MCF 10A (cell line): ENCODE measurements around the gene GBA3. TPM values are rescaled to one million over a fixed set of nuclear protein-coding genes. Genes with fewer than 3 reads are reported as not detected.

Experiments used
- BruUV-seq: library from RNA; stranded (reverse); fragments of 400-500 nt; replicated peaks from 2 replicates; lab custom pipeline; 2021; lab: Mats Ljungman, UMichigan
- CTCF ChIA-PET: fragments of 300-600 bp; sonication (Branson Sonifier 250); formaldehyde crosslinking; extraction: SDS; loops from one replicate; lab custom pipeline; 2021; ENCODE audit warnings: antibody characterized with exemption, inconsistent platforms; lab: Yijun Ruan, JAX
- POLR2A ChIA-PET: fragments of 300-600, 350-650 bp; sonication (Branson Sonifier 250); formaldehyde crosslinking; extraction: SDS; loops from one replicate; lab custom pipeline; 2020; ENCODE audit warnings: antibody characterized with exemption, inconsistent platforms; lab: Yijun Ruan, JAX
- DNase-seq: peaks from one replicate; pipeline ENCODE4 v3.0.0-alpha.2; 2018; ENCODE audit not compliant: unreplicated experiment
- H3K27ac Mint-ChIP-seq: one replicate; pipeline ENCODE4 v1.8.0; 2022; ENCODE audit warnings: mild to moderate bottlenecking, low read depth, mixed read lengths; ENCODE audit not compliant: unreplicated experiment
- H3K27me3 Mint-ChIP-seq: one replicate; pipeline ENCODE4 v1.8.0; 2022; ENCODE audit warnings: mixed read lengths; ENCODE audit not compliant: insufficient read depth, unreplicated experiment
- H3K36me3 Mint-ChIP-seq: one replicate; pipeline ENCODE4 v1.8.0; 2022; ENCODE audit warnings: mild to moderate bottlenecking, moderate library complexity, mixed read lengths; ENCODE audit not compliant: insufficient read depth, unreplicated experiment
- H3K4me1 Mint-ChIP-seq: one replicate; pipeline ENCODE4 v1.8.0; 2022; ENCODE audit warnings: mixed read lengths; ENCODE audit not compliant: insufficient read depth, unreplicated experiment
- H3K4me3 Mint-ChIP-seq: one replicate; pipeline ENCODE4 v1.8.0; 2022; ENCODE audit warnings: mild to moderate bottlenecking, moderate library complexity, mixed read lengths; ENCODE audit not compliant: unreplicated experiment
- H3K9me3 Mint-ChIP-seq: one replicate; pipeline ENCODE4 v1.8.0; 2022; ENCODE audit warnings: mixed read lengths; ENCODE audit not compliant: unreplicated experiment
- CTCF ChIP-seq: fragments of 200-600 bp; IDR thresholded peaks from one replicate; pipeline ENCODE4 v1.8.0; 2022; ENCODE audit warnings: antibody characterized with exemption, mild to moderate bottlenecking; ENCODE audit not compliant: unreplicated experiment
- intact Hi-C: fragments of 100-400 bp; cut with micrococcal nuclease; formaldehyde crosslinking; loops from 2 replicates; pipeline ENCODE4 v1.14.1; 2022
- total RNA-seq: library from RNA; stranded (reverse); gene quantifications from 2 replicates; pipeline ENCODE4 v1.2.3, GENCODE V29; 2022

GBA3 gene
- total RNA-seq, 1 experiment from 2014 or later, result not detected

- DNase-seq, result no peak
- Mint-ChIP-seq H3K9me3 (no peaks in the 10 kb centered on the region), H3K4me3 (no peak overlapping the region), H3K36me3 (no peaks in the 10 kb centered on the region), H3K27me3 (no peaks in the 10 kb centered on the region), H3K4me1 (no peaks in the 10 kb centered on the region), H3K27ac (no peak overlapping the region)
- intact Hi-C loops, result no loop called here
- ChIA-PET POLR2A (no interaction called here), CTCF (no interaction called here)
- no TSS peak for BruUV-seq
- no peak for TF ChIP-seq CTCF
Measured at GRCh38 chr4:22712529-22712928, 19.8 kb downstream of the GBA3 start.

- CTCF ChIA-PET, result no interaction called here
- TF ChIP-seq CTCF, result no peak
- H3K27me3 Mint-ChIP-seq, result no peaks in the 10 kb centered on the region
- no peaks in the 10 kb centered on the region for H3K36me3 Mint-ChIP-seq
- no peaks in the 10 kb centered on the region for H3K9me3 Mint-ChIP-seq
- POLR2A ChIA-PET, result no interaction called here
- intact Hi-C loops, result no loop called here
- H3K27ac Mint-ChIP-seq, result no peak overlapping the region
- no peak for DNase-seq
- no peak overlapping the region for H3K4me3 Mint-ChIP-seq
- H3K4me1 Mint-ChIP-seq, result no peaks in the 10 kb centered on the region
- no TSS peak for BruUV-seq
Measured at GRCh38 chr4:22713841-22714240, 21.1 kb downstream of the GBA3 start.

GRCh38 chr4:22719218-22719617 is 26.5 kb downstream of the GBA3 start:
- ChIA-PET POLR2A (no interaction called here), CTCF (no interaction called here)
- Mint-ChIP-seq H3K4me1 (no peaks in the 10 kb centered on the region), H3K36me3 (no peaks in the 10 kb centered on the region), H3K27me3 (no peaks in the 10 kb centered on the region), H3K27ac (no peak overlapping the region), H3K4me3 (no peak overlapping the region), H3K9me3 (peaks cover 7% of the 10 kb centered on the region)
- DNase-seq, result no peak
- no peak for TF ChIP-seq CTCF
- intact Hi-C loops, result no loop called here
- BruUV-seq, result no TSS peak

GRCh38 chr4:22720091-22720490 is 27.4 kb downstream of the GBA3 start:
- DNase-seq, result no peak
- no peak overlapping the region for H3K27ac Mint-ChIP-seq
- intact Hi-C loops, result no loop called here
- H3K27me3 Mint-ChIP-seq, result no peaks in the 10 kb centered on the region
- POLR2A ChIA-PET, result no interaction called here
- no peaks in the 10 kb centered on the region for H3K36me3 Mint-ChIP-seq
- CTCF ChIA-PET, result no interaction called here
- no peaks in the 10 kb centered on the region for H3K4me1 Mint-ChIP-seq
- TF ChIP-seq CTCF, result no peak
- H3K4me3 Mint-ChIP-seq, result no peak overlapping the region
- peaks cover 7% of the 10 kb centered on the region for H3K9me3 Mint-ChIP-seq
- no TSS peak for BruUV-seq
